Fibroblast of villous mesenchyme (primary cell): ENCODE results near the gene ZBTB20. TPM values are rescaled to one million over a fixed set of nuclear protein-coding genes. Genes with fewer than 3 reads are reported as not detected.

ENCODE experiments used
- DNase-seq: peaks from one replicate; pipeline ENCODE4 v3.0.0-alpha.2; 2010; ENCODE audit warnings: low read depth
- H3K4me3 ChIP-seq: 2 replicates; pipeline ENCODE4 v1.5.1; 2011; ENCODE audit warnings: low read depth, mild to moderate bottlenecking, low read length
- CTCF ChIP-seq: IDR thresholded peaks from 2 replicates; pipeline ENCODE4 v1.5.1; 2012; ENCODE audit warnings: low read depth, mild to moderate bottlenecking, low read length; ENCODE audit not compliant: insufficient read depth
- total RNA-seq: library from RNA; depleted of rRNA; stranded (reverse); fragments of >200 nt; gene quantifications from 2 replicates; pipeline ENCODE4 v1.2.3, GENCODE V29; 2012

The ZBTB20 gene
- total RNA-seq, 1 donor, result 28.1 TPM

DNA sequence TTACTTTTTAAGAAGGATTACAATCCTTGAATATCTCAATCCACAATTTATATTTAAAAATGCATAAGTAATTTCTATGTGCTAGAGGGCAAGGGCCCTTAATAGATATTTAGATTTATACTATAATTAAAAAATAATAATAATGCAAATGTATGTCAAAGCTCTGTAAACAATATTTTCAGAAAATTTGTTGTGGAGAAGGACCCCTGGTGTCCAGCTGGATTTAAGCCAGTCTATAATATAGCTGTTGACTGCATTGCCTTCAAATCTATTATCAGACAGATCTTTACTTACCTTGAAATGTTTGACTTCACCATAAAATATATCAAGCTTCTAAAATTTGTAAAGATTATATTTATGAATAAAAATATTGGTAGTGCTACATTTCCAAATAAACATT, 65.6 kb downstream of the ZBTB20 start:
- DNase-seq, result no peak
- no peak for TF ChIP-seq CTCF
- H3K4me3 ChIP-seq, result no peak overlapping the region

DNA sequence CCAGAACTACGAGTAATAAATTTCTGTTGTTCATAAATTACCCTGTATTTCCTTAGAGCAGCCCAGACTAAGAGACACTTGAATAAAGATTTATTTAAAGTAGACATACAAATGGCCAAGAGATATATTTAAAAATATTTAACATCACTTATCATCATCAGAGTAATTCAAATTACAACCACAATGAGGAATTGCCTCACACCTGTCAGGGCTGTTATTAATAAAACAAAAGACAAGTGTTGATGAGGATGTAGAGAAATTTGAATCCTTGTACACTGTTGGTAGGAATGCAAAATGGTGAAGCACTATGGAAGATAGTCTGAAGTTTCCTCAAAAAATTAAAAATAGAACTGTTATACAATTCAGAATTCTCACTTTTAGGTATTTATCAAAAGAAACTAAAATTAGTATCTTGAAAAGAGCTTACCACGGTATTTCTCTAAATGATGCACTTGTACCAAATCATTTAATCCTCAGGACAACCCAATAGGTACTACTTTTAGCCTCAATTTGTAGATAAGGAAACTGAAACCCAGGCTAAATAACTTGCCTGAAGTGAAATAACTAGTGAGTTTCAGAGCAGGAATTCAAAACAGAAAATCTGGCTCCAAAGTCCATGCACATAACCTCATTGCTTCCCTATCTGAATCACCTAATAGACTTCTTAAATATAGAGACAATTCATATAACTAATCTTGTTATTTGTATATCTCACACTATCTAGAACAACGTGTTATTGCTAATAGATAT, 69.4 kb downstream of the ZBTB20 start:
- no peak overlapping the region for H3K4me3 ChIP-seq
- peak; percentile 24 for DNase-seq

DNA sequence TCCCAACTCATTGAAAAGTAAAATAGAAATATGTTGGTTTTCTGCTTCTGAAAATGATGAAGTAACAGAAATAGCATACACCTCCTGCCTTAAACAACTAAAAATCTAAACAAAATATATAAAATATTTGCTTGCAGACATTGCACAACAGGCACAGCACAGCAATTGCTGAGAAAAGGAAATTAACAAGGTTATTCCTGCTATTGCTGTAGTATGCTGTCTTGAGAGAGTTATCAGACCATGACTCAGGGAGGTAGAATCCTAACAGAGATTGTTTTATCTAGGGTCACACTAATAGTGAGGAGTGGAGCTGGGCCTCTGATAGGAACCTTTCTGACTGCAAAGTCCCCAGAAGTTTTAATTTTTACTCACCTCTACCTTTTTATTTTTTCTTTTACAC, 72.6 kb downstream of the ZBTB20 start:
- DNase-seq, result peak; percentile 30
- TF ChIP-seq CTCF, result no peak
- H3K4me3 ChIP-seq, result no peak overlapping the region

More for the DNA sequence above, 69.4 kb downstream of the ZBTB20 start:
- no peak for TF ChIP-seq CTCF

DNA sequence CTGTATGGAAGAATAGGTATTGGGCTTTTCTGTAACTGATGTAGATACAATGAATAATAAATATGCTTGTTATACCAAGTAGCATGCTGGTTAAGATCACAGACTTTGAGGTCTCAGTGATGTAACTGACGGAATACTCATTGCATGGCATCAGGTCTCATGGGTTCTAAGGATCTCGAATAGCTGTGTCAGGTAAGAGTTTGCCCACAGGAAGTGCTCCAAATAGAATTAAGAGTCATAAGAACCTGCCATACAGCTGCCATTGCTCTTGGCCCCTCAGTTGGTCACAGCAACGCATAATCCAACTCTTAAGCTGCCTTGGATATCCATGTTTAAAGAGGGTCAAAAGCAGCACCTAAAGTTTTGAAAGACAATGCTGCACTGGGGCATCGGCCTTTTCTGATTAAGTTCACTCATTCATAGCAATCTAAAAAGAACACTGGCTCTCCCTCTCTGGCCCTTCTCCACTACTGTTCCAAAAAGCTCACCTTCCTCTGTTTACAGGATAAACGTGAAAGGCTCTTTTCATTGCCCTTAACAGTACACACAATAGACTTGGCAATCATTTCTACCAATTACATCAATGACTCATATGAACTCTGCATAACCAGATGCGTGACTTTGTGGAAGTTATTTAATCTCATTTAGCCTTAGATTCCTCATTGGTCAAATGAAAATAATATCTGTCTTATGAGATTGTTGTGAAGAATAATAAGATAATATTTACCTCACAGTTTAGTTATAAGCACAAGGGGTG, 74.6 kb downstream of the ZBTB20 start:
- peak; percentile 28 for DNase-seq
- H3K4me3 ChIP-seq, result no peak overlapping the region

GRCh38 chr3:115071601-115072000, 75.5 kb downstream of the ZBTB20 start:
- no peak for TF ChIP-seq CTCF
- H3K4me3 ChIP-seq, result no peak overlapping the region
- DNase-seq, result peak; percentile 64

More for the DNA sequence above, 74.6 kb downstream of the ZBTB20 start:
- TF ChIP-seq CTCF, result no peak

DNA sequence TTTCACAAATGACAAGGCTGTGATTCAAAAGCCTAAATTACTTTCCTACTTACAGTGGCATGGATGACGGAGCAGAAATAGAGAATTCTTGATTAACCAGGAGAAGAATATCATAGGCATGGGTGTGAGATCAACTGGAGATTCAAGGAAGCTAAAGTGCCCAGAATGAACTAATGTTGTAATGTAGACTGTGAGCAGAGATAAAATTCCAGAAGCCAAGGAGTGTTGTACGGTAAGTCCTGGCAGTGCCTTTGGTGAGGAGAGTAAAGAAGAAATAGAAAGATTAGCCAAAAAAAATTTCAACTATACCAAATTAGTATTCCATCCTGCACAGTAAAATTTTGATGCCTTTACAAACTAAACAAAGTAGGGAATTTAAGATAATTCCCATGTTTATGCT, 75.9 kb downstream of the ZBTB20 start:
- no peak for DNase-seq
- TF ChIP-seq CTCF, result no peak

More for the DNA sequence above, 75.9 kb downstream of the ZBTB20 start:
- H3K4me3 ChIP-seq, result no peak overlapping the region
